OCI-LY3 (cell line): ENCODE results near the gene BCKDHB.

Experiments used
- EZH2phosphoT487 ChIP-seq: fragments of 200-600 bp; shearing (Covaris generic); IDR thresholded peaks from 2 replicates; pipeline ENCODE4 v1.6.1; 2018; ENCODE audit warnings: antibody characterized with exemption, mixed run types, low read depth
- TF ChIP-seq, protein P1 (sequence below): fragments of 200-600, 300-600 bp; sonication (generic); IDR thresholded peaks from 2 replicates; pipeline ENCODE4 v1.5.1; 2014; ENCODE audit warnings: antibody characterized with exemption, low read length, low read depth

DNA sequence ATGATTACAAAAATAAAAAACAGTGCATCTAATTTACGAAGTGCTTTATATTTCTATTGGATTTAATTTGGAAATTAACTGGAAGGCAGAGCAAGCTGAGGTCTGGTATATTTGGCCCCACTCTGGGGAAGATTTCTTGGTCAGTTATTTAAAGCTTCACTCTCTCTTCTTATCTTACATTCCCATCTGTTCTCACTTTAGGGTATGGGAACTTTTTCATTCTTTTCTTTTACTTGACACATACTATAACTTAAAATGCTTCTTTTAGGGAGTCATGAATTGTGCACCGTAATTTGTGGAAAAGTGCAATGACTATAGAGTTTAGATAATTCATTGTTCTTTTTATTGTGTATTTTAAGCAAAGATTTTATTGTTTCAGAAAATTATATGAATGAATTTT, 170.4 kb downstream of the BCKDHB start:
- TF ChIP-seq, protein P1, sequence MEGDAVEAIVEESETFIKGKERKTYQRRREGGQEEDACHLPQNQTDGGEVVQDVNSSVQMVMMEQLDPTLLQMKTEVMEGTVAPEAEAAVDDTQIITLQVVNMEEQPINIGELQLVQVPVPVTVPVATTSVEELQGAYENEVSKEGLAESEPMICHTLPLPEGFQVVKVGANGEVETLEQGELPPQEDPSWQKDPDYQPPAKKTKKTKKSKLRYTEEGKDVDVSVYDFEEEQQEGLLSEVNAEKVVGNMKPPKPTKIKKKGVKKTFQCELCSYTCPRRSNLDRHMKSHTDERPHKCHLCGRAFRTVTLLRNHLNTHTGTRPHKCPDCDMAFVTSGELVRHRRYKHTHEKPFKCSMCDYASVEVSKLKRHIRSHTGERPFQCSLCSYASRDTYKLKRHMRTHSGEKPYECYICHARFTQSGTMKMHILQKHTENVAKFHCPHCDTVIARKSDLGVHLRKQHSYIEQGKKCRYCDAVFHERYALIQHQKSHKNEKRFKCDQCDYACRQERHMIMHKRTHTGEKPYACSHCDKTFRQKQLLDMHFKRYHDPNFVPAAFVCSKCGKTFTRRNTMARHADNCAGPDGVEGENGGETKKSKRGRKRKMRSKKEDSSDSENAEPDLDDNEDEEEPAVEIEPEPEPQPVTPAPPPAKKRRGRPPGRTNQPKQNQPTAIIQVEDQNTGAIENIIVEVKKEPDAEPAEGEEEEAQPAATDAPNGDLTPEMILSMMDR: no peak
- TF ChIP-seq EZH2phosphoT487: no peak
